Measurements from ENCODE around the gene NEK3. TPM values are rescaled to one million over a fixed set of nuclear protein-coding genes. Genes with fewer than 3 reads are reported as not detected.

NEK3 gene
- total RNA-seq, 6 experiments from 2014 or later: 4.5 to 7.1 (median 6.2) TPM

- ATAC-seq: no peak
- Histone ChIP-seq H3K9me3 (no peaks in the 10 kb centered on the region), H3K27me3 (no peaks in the 10 kb centered on the region), H3K4me1 (peaks cover 0 to 29% (median 5%) of the 10 kb centered on the region in 4 donors), H3K4me3 (peak overlapping the region in 1 of 3 donors; percentile 92), H3K36me3 (no peaks in the 10 kb centered on the region), H3K27ac (no peak overlapping the region)
- DNase-seq: no peak
- 98% methylated on average over 5 of the region's 6 CpGs for whole genome bisulfite sequencing (ENCODE audit: insufficient coverage, low coverage, low lambda C conversion rate, missing lambda C conversion rate)
- intact Hi-C loops (cut with DNase I): no loop called here
- TF ChIP-seq, protein P1, sequence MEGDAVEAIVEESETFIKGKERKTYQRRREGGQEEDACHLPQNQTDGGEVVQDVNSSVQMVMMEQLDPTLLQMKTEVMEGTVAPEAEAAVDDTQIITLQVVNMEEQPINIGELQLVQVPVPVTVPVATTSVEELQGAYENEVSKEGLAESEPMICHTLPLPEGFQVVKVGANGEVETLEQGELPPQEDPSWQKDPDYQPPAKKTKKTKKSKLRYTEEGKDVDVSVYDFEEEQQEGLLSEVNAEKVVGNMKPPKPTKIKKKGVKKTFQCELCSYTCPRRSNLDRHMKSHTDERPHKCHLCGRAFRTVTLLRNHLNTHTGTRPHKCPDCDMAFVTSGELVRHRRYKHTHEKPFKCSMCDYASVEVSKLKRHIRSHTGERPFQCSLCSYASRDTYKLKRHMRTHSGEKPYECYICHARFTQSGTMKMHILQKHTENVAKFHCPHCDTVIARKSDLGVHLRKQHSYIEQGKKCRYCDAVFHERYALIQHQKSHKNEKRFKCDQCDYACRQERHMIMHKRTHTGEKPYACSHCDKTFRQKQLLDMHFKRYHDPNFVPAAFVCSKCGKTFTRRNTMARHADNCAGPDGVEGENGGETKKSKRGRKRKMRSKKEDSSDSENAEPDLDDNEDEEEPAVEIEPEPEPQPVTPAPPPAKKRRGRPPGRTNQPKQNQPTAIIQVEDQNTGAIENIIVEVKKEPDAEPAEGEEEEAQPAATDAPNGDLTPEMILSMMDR (IDR thresholded peaks at IDR 0.05): no peak
- TF ChIP-seq POLR2A (IDR thresholded peaks at IDR 0.05): no peak
Observed at GRCh38 chr13:52160053-52160452, 656 bp upstream of the NEK3 start.

- Histone ChIP-seq H3K9me3 (no peaks in the 10 kb centered on the region), H3K27me3 (no peaks in the 10 kb centered on the region), H3K36me3 (no peaks in the 10 kb centered on the region), H3K4me1 (peaks cover 0 to 20% (median 0%) of the 10 kb centered on the region in 4 donors), H3K4me3 (peak overlapping the region; percentile 82 to 92 (median 90)), H3K27ac (peak overlapping the region; percentile 61 to 82 (median 79))
- 12% methylated on average over 17 of the region's 17 CpGs for WGBS (ENCODE audit: insufficient coverage, low coverage, low lambda C conversion rate, missing lambda C conversion rate)
- ATAC-seq (peak; percentile 44 to 60 (median 49)), DNase-seq (peak in 2 of 3 donors; percentile 38 to 53)
- intact Hi-C loops (cut with DNase I): no loop called here
- TF ChIP-seq, protein P1 (IDR thresholded peaks at IDR 0.05): no peak
- no peak for TF ChIP-seq POLR2A (IDR thresholded peaks at IDR 0.05)
Observed at GRCh38 chr13:52158629-52159158, 703 bp downstream of the NEK3 start.

GRCh38 chr13:52156724-52157261 lies 2.6 kb downstream of the NEK3 start:
- Histone ChIP-seq H3K4me3 (no peak overlapping the region), H3K4me1 (peaks cover 0 to 20% (median 0%) of the 10 kb centered on the region in 4 donors), H3K9me3 (no peaks in the 10 kb centered on the region), H3K27ac (no peak overlapping the region), H3K36me3 (peaks cover 0 to 7% (median 0%) of the 10 kb centered on the region in 4 donors), H3K27me3 (no peaks in the 10 kb centered on the region)
- intact Hi-C loops (cut with DNase I): no loop called here
- WGBS (ENCODE audit: insufficient coverage, low coverage, low lambda C conversion rate, missing lambda C conversion rate): 55% methylated on average over 1 of the region's 1 CpG
- TF ChIP-seq, protein P1 (IDR thresholded peaks at IDR 0.05): no peak
- no peak for TF ChIP-seq POLR2A (IDR thresholded peaks at IDR 0.05)
- DNase-seq (no peak), ATAC-seq (no peak)

DNA sequence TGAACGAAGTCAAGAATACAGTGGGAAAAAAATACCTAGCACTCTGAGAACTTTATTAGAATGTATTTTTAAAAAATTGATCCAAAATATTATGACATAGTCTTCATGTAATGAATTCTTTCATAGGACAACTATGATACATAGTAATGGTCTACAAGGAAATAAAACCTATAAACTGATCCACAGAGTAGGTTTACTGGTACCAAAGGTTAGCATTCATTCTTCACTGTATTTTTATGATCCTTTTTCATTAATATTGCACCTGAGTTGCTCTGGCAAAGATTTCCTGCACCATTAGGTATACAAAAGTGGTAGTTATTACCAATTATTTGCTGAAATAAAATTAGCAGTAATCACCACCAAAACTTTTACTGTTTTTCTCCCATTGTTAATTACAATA lies 4.2 kb downstream of the NEK3 start:
- DNase-seq (no peak), ATAC-seq (no peak)

More for the DNA sequence above, 4.2 kb downstream of the NEK3 start:
- WGBS (ENCODE audit: insufficient coverage, low coverage, low lambda C conversion rate, missing lambda C conversion rate): 100% methylated on average over 1 of the region's 1 CpG
- Histone ChIP-seq H3K9me3 (no peaks in the 10 kb centered on the region), H3K4me3 (no peak overlapping the region), H3K27ac (no peak overlapping the region), H3K4me1 (peaks cover 0 to 10% (median 0%) of the 10 kb centered on the region in 4 donors), H3K27me3 (no peaks in the 10 kb centered on the region), H3K36me3 (peaks cover 0 to 15% (median 0%) of the 10 kb centered on the region in 4 donors)
- TF ChIP-seq POLR2A (IDR thresholded peaks at IDR 0.05): no peak
- TF ChIP-seq, protein P1 (IDR thresholded peaks at IDR 0.05): no peak
- intact Hi-C loops (cut with DNase I): no loop called here
